HG03342 (cell line): ENCODE measurements around the gene RAB5A.
"Not testable (repeated sequence)": the region's sequence is repeated elsewhere in the genome, so short reads cannot be mapped to it uniquely, and the experiment has no call there.

ENCODE experiments used
- ATAC-seq: cut with Tn5 transposase; IDR thresholded peaks from one replicate; pipeline ENCODE4 v1.9.1; 2021; ENCODE audit warnings: mild to moderate bottlenecking, moderate library complexity; ENCODE audit not compliant: unreplicated experiment

RAB5A gene

GRCh38 chr3:19946832-19947548 lies at the start of gene RAB5A:
Gene RAB5A (plus strand): TSS chr3:19947097. CDS start chr3:19950899, 3,802 bp downstream.
- peak; percentile 95 for ATAC-seq

GRCh38 chr3:19898721-19899120 lies 48.2 kb upstream of the RAB5A start:
- ATAC-seq, result no peak

GRCh38 chr3:19899264-19899663 lies 47.6 kb upstream of the RAB5A start:
- ATAC-seq, result no peak

GRCh38 chr3:19899833-19900232 lies 47.1 kb upstream of the RAB5A start:
- not testable (repeated sequence) for ATAC-seq

- ATAC-seq, result no peak
These were observed 45.6 kb upstream of the RAB5A start for GRCh38 chr3:19901337-19901736.

GRCh38 chr3:19901918-19902317 lies 45.0 kb upstream of the RAB5A start:
- no peak for ATAC-seq

- ATAC-seq, result no peak
These were observed 43.2 kb upstream of the RAB5A start for GRCh38 chr3:19903649-19904048.

- ATAC-seq, result no peak
These were observed 39.4 kb upstream of the RAB5A start for GRCh38 chr3:19907523-19907922.

- ATAC-seq, result no peak
These were observed 35.4 kb upstream of the RAB5A start for GRCh38 chr3:19911452-19911851.

GRCh38 chr3:19917167-19917566 lies 29.7 kb upstream of the RAB5A start:
- no peak for ATAC-seq

GRCh38 chr3:19920401-19921080 lies 26.4 kb upstream of the RAB5A start:
- ATAC-seq, result no peak

- peak; percentile 77 for ATAC-seq
These were observed 15.7 kb upstream of the RAB5A start for GRCh38 chr3:19931180-19931692.

GRCh38 chr3:19931767-19932188 lies 15.1 kb upstream of the RAB5A start:
- peak; percentile 36 for ATAC-seq

- no peak for ATAC-seq
These were observed 14.5 kb upstream of the RAB5A start for GRCh38 chr3:19932422-19932821.

- ATAC-seq, result peak; percentile 52
These were observed 12.8 kb upstream of the RAB5A start, which contains the start of gene EFHB for GRCh38 chr3:19934098-19934566. Gene EFHB (minus strand): TSS chr3:19934217. CDS start chr3:19934018, 199 bp downstream.

- ATAC-seq, result no peak
These were observed 9.2 kb upstream of the RAB5A start for GRCh38 chr3:19937459-19938294.

- no peak for ATAC-seq
These were observed 8.6 kb upstream of the RAB5A start for GRCh38 chr3:19938295-19938627.

GRCh38 chr3:19940643-19941042 lies 6.3 kb upstream of the RAB5A start:
- no peak for ATAC-seq

- ATAC-seq, result no peak
These were observed 1.4 kb upstream of the RAB5A start for GRCh38 chr3:19945534-19945933.

- ATAC-seq, result peak; percentile 7
These were observed 697 bp upstream of the RAB5A start for GRCh38 chr3:19945969-19946831.
